Smooth muscle cell (in vitro differentiated cells): ENCODE results near the gene TWIST2. TPM values are rescaled to one million over a fixed set of nuclear protein-coding genes. Genes with fewer than 3 reads are reported as not detected.

Experiments
- DNase-seq: peaks from one replicate; lab custom pipeline; 2025; ENCODE audit not compliant: unreplicated experiment; lab: John Stamatoyannopoulos, UW
- H2AFZ ChIP-seq: fragments of 200-600 bp; sonication (generic); 2 replicates; pipeline ENCODE4 v1.6.0; 2016; ENCODE audit warnings: antibody characterized with exemption, low read depth, mild to moderate bottlenecking
- H3F3A ChIP-seq: fragments of 200-600 bp; sonication (generic); 2 replicates; pipeline ENCODE4 v1.6.0; 2017; ENCODE audit warnings: antibody characterized with exemption, low read depth
- H3K27ac ChIP-seq: fragments of 200-600 bp; sonication (generic); 2 replicates; pipeline ENCODE4 v1.5.1; 2016; ENCODE audit warnings: low read depth, mild to moderate bottlenecking
- H3K27me3 ChIP-seq: fragments of 200-600 bp; sonication (generic); 2 replicates; pipeline ENCODE4 v1.6.1; 2016; ENCODE audit warnings: low read depth, mild to moderate bottlenecking
- H3K36me3 ChIP-seq: fragments of 200-600 bp; sonication (generic); 2 replicates; pipeline ENCODE4 v1.5.1; 2016; ENCODE audit warnings: low read depth
- H3K4me1 ChIP-seq: fragments of 200-600 bp; sonication (generic); 2 replicates; pipeline ENCODE4 v1.5.1; 2016; ENCODE audit warnings: low read depth
- H3K4me2 ChIP-seq: fragments of 200-600 bp; sonication (generic); 2 replicates; pipeline ENCODE4 v1.6.0; 2016; ENCODE audit warnings: mild to moderate bottlenecking
- H3K4me3 ChIP-seq: fragments of 200-600 bp; sonication (generic); 2 replicates; pipeline ENCODE4 v1.5.1; 2016; ENCODE audit warnings: mild to moderate bottlenecking
- H3K79me2 ChIP-seq: fragments of 200-600 bp; sonication (generic); 2 replicates; pipeline ENCODE4 v1.6.0; 2016; ENCODE audit warnings: low read depth, mild to moderate bottlenecking
- H3K9ac ChIP-seq: fragments of 200-600 bp; sonication (generic); 2 replicates; pipeline ENCODE4 v1.6.0; 2016; ENCODE audit warnings: low read depth
- H3K9me3 ChIP-seq: fragments of 200-600 bp; sonication (generic); replicated peaks from 2 replicates; pipeline ENCODE4 v1.5.1; 2016; ENCODE audit warnings: low read depth
- H4K20me1 ChIP-seq: fragments of 200-600 bp; sonication (generic); 2 replicates; pipeline ENCODE4 v1.6.0; 2016; ENCODE audit warnings: low read depth
- WGBS: methylation state at CpG from one replicate; pipeline ENCODE4 v1.1.7; 2016; ENCODE audit warnings: low lambda C conversion rate; 5-methylcytosine and 5-hydroxymethylcytosine counted together
- polyA plus RNA-seq: library from polyadenylated mRNA; unstranded; fragments of >200 nt; fragmentation: Nextera tagmentation; extraction: Ambion mirVana; gene quantifications from 2 replicates; pipeline ENCODE4 v1.2.1, GENCODE V29; 2016
- total RNA-seq: library from RNA; depleted of rRNA; stranded (reverse); fragments of >200 nt; gene quantifications from 2 replicates; pipeline ENCODE4 v1.2.3, GENCODE V29; 2014
- TF ChIP-seq, protein P1 (sequence below): fragments of 200-600 bp; sonication (generic); IDR thresholded peaks from 2 replicates; pipeline ENCODE4 v1.5.1; 2017; ENCODE audit warnings: borderline replicate concordance, mild to moderate bottlenecking, antibody characterized with exemption; ENCODE audit not compliant: insufficient read depth, poor library complexity, severe bottlenecking

Gene TWIST2
- total and polyA plus RNA-seq, 2 experiments from 2014 or later, result 1.0 to 2.4 TPM

DNA sequence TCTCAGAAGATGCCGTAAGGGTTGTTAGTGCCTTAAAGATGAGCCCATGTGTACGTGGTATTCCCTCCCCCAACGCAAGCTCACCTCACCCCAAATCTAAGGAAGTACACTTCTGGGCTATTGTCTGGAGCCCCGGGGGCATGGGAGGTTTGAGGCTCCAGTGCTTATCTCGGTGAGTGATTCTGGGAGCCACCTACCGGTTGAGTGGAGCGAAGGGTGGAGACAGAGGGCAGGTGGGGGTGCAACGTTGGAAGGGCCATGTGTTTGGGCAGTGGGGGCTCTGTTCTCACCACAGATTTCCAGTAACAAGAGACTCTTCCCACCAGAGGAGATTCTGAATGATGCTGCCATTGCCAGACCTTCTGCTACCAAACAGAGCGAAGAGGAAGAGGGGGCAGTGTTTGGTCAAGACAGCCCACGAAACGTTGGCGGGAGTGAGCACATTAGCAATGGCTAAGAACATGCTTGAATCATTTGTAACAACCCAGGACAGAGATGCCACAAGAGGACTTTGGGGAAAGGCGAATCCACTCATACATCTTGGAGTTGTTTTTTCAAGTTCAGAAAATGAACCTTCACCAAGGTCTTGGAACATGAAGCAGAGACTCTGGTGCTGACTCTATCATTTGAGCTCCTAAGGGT lies 38.7 kb downstream of the TWIST2 start:
- peaks cover 4% of the 10 kb centered on the region for H4K20me1 ChIP-seq
- H3K9ac ChIP-seq, result no peak overlapping the region
- 82% methylated on average over 13 of the region's 13 CpGs for WGBS

DNA sequence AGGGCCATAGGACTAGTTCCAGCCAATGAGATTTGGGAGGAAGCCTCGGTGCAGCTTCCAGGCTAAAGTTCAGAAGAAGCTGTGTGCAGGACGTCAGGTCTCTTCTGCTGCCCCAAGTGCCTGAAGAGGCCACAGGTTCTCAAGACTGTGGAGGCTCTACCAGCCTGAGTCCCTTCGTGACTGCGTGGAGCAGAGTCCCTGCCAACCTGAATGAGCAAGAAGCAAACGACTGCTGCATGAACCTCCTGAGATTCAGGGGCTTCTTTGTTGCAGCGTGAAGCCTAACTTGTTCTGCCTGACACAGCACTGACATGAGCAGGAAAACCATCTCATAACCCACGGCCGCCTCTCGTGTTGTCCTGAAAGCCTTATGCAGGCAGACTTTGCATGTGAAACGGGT lies 39.7 kb downstream of the TWIST2 start:
- 92% methylated on average over 10 of the region's 10 CpGs for WGBS
- Histone ChIP-seq H2AFZ (no peak overlapping the region), H3K27me3 (no peaks in the 10 kb centered on the region), H3K9ac (no peak overlapping the region), H3K79me2 (no peaks in the 10 kb centered on the region), H3K36me3 (no peaks in the 10 kb centered on the region), H3K27ac (no peak overlapping the region), H3K4me2 (no peak overlapping the region), H3K4me3 (no peak overlapping the region), H3F3A (no peaks in the 10 kb centered on the region), H3K9me3 (no peaks in the 10 kb centered on the region), H4K20me1 (peaks cover 4% of the 10 kb centered on the region), H3K4me1 (peaks cover 3% of the 10 kb centered on the region)
- TF ChIP-seq, protein P1, sequence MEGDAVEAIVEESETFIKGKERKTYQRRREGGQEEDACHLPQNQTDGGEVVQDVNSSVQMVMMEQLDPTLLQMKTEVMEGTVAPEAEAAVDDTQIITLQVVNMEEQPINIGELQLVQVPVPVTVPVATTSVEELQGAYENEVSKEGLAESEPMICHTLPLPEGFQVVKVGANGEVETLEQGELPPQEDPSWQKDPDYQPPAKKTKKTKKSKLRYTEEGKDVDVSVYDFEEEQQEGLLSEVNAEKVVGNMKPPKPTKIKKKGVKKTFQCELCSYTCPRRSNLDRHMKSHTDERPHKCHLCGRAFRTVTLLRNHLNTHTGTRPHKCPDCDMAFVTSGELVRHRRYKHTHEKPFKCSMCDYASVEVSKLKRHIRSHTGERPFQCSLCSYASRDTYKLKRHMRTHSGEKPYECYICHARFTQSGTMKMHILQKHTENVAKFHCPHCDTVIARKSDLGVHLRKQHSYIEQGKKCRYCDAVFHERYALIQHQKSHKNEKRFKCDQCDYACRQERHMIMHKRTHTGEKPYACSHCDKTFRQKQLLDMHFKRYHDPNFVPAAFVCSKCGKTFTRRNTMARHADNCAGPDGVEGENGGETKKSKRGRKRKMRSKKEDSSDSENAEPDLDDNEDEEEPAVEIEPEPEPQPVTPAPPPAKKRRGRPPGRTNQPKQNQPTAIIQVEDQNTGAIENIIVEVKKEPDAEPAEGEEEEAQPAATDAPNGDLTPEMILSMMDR, result no peak
- no peak for DNase-seq

More for the DNA sequence above, 38.7 kb downstream of the TWIST2 start:
- TF ChIP-seq, protein P1, result no peak
- Histone ChIP-seq H3K79me2 (no peaks in the 10 kb centered on the region), H3K4me3 (no peak overlapping the region), H3K27ac (no peak overlapping the region), H3K4me1 (peaks cover 3% of the 10 kb centered on the region), H3K4me2 (no peak overlapping the region), H3K27me3 (no peaks in the 10 kb centered on the region), H3K36me3 (no peaks in the 10 kb centered on the region), H3K9me3 (no peaks in the 10 kb centered on the region), H3F3A (no peaks in the 10 kb centered on the region), H2AFZ (no peak overlapping the region)
- DNase-seq, result no peak

DNA sequence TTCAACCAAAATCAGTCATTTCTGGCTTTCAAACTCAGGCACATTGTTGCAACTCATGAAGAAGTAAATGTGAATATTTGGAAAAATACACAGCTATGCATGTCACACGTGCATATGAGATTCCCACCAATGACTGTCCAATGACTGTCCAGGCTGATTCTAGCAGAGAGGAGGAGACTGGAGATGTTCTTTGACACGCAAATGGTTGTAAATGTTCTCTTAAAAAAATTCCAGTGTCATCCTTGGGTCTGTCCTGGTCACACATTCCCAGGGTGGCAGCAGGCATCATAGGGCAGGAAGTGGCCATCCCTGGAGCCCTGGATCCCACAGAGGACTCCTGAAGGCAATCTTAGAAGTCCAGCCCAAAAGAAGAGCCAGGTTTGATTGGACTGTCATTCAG lies 40.9 kb downstream of the TWIST2 start:
- no peak overlapping the region for H3K4me3 ChIP-seq
- WGBS, result 93% methylated on average over 2 of the region's 2 CpGs
- no peak overlapping the region for H3K27ac ChIP-seq
- H3K9ac ChIP-seq, result no peak overlapping the region
- TF ChIP-seq, protein P1, result no peak
- no peaks in the 10 kb centered on the region for H3K9me3 ChIP-seq
- DNase-seq, result no peak
- H3K4me2 ChIP-seq, result no peak overlapping the region
- H3K4me1 ChIP-seq, result peaks cover 3% of the 10 kb centered on the region
- H3K27me3 ChIP-seq, result no peaks in the 10 kb centered on the region
- H4K20me1 ChIP-seq, result peaks cover 3% of the 10 kb centered on the region
- H3K36me3 ChIP-seq, result no peaks in the 10 kb centered on the region
- H3F3A ChIP-seq, result no peaks in the 10 kb centered on the region
- no peak overlapping the region for H2AFZ ChIP-seq
- no peaks in the 10 kb centered on the region for H3K79me2 ChIP-seq

DNA sequence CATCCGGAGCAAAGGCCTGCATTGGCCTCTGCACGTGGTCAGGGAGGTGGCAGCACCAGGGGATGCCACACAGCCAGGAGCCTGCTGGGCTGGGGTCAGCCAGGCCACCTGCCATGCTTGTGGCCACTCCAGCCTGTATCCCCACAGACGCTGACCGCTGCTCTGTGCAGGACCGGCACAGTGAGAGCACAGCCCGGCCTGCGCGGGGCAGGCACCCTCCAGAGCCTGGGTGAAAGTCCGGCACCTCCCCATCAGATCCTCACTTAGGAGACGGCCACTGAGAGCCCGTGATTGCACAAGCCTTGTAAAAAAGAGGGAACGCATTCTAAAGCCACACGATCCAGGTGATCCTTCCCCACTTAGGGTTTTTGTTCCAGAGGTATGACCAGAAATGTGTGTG lies 42.2 kb downstream of the TWIST2 start:
- Histone ChIP-seq H3K27me3 (no peaks in the 10 kb centered on the region), H4K20me1 (no peaks in the 10 kb centered on the region), H3K4me1 (no peaks in the 10 kb centered on the region), H3F3A (no peaks in the 10 kb centered on the region), H3K79me2 (no peaks in the 10 kb centered on the region), H3K27ac (no peak overlapping the region), H2AFZ (no peak overlapping the region), H3K4me3 (no peak overlapping the region), H3K4me2 (no peak overlapping the region), H3K36me3 (no peaks in the 10 kb centered on the region), H3K9me3 (no peaks in the 10 kb centered on the region), H3K9ac (no peak overlapping the region)
- TF ChIP-seq, protein P1, result no peak
- no peak for DNase-seq
- 95% methylated on average over 13 of the region's 13 CpGs for WGBS
